GOT3 (cell line): ENCODE results near the gene SLC49A3.

Experiments
- DNase-seq: peaks from one replicate; lab custom pipeline; 2025; ENCODE audit warnings: mixed read lengths; lab: John Stamatoyannopoulos, UW

Gene SLC49A3

GRCh38 chr4:633406-633805, 55.5 kb downstream of the SLC49A3 start:
- no peak for DNase-seq

- no peak for DNase-seq
Observed at GRCh38 chr4:632926-633325, 56.0 kb downstream of the SLC49A3 start.

GRCh38 chr4:632196-632790, 56.7 kb downstream of the SLC49A3 start:
- DNase-seq: no peak
